ENCODE data around the gene VSTM4.

The VSTM4 gene, protein sequence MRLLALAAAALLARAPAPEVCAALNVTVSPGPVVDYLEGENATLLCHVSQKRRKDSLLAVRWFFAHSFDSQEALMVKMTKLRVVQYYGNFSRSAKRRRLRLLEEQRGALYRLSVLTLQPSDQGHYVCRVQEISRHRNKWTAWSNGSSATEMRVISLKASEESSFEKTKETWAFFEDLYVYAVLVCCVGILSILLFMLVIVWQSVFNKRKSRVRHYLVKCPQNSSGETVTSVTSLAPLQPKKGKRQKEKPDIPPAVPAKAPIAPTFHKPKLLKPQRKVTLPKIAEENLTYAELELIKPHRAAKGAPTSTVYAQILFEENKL

DNA sequence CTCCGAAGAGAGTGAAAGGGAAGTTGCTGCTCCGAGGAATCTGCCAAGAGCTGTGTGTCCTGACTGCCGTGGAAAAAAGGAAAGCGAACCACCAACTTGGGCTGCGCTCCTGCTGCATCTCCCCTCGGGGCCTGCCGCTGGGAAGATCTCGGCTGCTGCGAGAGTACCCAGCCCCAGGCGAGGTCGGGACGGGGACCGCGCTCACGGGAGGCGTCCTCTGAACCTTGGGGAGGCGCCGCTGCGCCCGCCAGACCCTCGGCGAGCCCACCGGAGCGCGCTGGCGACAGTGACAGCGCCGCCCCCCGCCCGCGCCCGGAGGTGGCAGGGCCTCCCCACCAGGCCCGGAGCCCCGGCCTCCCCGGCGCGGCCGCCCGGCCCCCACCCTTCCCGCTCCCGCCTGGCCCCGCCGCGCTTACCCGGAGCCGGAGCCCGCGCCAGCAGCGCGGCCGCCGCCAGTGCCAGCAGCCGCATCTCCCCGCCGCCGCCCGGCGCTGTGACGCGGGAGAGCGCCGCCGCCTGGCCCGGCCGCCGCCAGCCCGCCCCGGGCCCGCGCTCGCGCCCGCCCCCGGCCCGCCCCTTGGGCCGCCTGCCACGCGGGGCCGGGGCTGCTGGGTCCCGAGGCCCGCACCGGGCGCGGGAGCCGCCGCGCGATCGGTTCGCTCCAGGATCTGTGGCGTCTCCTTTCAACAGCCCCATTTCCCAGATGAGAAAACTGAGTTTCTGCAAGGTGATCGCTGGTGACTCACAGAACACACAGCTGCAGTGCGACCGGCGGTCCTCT lies at the start of gene VSTM4:
TSS of gene VSTM4 (minus strand) at position 508 of the 781 bp plus-strand sequence. CDS start at position 471, 37 bp downstream.
- no peak for DNase-seq

DNA sequence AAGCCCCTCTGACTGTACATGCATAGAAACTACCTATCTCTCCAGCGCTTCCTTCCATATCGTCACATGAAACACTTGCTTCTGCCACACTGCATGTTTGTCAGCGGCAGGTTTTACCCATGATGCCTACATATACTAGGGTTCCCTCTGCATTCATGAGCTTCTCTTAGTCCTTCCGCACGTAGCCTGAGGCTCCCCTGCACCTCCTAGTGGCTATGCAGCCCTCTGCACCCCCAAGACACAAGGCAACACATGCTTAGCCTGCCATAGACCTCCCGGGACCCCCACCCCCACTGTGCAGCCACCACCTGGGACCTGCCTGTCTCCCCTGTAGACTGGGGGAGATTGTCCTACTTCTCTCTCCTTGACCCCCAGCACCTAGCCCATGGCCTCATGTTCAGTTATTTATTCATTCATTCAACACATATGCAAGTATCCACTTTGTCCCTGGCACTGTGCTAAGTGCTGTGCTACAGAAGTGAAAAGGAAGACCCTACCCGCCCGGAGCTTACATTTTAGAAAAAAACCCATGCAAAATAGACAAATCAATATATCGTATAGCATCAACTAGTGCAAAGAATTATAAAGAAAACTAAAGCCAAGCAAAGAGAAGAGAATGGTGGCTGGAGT lies 49.4 kb upstream of the VSTM4 start:
- DNase-seq = no peak

- no peak for DNase-seq
These were observed 48.4 kb upstream of the VSTM4 start for GRCh38 chr10:49163741-49164140.

DNA sequence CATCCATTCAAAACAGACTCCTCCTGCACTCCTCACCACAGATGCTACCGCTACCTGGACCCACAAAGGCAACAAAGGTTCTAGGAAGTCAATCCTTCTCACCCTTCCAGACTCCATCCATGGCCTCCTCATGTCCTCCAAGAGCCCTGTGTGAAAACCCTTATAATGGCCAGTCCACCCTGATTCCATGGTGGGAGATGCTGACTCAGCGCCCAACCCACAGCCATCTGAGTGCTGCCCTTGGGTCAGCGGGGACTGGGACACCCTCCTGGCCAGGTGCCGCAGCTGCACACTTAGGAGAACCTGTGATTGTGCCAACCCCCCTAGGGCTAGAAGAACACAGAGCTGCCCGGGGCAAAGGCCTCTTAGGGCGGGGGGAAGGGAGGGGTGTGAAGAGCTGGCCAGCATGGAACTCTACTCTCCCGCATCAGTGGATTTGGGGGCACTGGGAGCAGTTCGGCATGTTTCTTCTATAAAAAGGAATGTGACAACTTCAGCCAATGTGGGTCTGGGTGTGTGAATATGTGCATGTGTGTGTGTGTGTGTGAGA lies 47.5 kb upstream of the VSTM4 start:
- no peak for DNase-seq

DNA sequence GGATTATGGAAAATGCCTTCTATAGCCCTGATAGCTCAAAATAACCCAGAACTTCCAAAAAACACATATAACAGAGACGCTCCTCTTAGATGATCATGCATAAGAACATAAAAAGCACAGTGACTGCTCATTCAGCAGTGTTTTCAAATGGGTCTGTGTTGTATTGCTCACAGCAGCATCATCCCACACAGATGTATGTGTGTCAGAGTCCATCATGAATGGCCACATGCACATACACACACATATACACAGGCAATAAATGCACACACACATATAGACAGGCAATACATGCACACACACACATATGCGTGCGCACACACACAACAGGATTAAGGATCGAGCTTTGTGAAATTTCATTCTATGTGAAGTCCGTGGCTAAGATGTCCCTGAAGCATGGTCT lies 46.7 kb upstream of the VSTM4 start:
- DNase-seq = no peak

DNA sequence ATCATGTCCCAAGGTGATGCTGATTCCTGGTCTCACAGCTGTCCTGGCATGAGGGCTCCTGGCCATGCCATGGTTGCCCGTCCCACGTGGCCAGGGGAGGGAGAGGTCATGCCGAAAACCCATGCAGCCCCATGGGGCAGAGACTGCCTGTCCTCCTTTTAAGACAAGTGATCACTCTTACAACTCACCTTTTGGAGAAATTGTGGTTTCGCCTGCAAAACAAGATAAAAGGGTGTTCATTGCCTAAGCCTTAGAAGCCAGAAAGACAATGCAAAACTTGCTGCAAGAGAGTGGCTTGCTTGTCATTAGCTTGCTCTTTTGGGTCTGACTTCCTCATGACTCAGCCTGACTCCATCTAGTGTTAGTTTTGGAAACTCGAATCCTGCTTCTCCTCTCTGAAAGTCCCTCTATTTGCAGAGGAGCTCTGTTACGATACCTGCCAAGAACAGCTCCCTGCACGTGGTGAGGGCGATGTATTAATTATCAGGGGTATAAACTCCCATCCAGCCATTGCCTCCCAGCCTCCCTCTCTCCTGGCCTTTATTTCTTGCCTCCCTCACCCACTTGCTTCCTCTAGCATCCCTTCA lies 46.2 kb upstream of the VSTM4 start:
- no peak for DNase-seq

DNA sequence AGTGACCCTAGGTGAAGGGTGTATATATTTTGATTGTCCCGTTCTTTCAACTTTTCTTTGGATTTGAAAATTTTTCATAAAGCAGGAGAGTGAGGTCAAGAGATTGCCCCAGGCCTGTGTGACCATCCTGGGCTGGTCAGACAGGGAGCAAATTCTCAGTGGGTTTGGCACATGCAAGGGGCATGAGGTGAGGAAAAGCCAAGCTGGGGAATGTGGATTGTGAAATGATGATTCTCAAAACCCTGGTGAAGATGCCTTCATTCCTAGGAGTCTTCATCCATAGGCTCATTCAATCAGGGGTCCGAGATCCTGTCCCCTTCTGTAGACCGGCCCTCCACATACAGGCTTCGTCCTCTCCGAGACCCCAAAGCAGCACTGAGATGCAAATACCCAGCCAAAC lies 45.5 kb upstream of the VSTM4 start:
- DNase-seq = no peak

DNA sequence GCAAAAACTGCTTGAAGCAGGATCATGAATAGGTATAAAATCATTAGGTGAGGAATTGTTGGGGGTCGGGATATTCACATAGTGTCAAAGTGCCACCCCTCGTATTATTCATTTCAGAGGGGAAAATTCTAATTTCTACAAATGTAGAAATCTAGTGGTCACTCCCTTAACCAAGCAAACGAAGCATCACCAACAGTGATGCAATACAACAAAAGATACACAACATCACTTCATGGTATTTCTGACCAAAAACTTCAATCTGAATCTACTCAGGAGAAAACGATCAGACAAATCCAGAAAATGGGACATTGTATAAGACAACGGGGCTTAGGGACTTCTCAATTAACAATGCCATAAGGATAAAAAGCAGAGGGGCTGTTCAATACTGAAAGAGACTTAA lies 44.8 kb upstream of the VSTM4 start:
- DNase-seq = no peak

DNA sequence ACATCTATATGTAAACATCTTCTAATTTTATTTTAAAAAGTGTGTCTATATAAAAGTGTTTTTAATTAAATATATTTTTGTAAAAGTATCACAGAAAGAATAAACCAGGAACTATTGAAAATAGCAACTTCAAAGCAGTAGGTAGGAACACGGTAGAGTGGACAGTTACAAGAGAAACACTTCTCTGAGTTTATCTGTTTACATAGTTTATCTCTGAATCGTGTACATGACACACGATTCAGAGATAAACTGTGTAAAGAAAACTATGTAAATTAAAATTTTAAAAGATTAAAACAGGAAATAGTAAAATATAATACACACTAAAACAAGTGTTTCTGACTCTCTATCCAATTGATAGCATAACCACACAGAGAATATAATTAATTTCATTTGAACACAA lies 43.6 kb upstream of the VSTM4 start:
- no peak for DNase-seq

DNA sequence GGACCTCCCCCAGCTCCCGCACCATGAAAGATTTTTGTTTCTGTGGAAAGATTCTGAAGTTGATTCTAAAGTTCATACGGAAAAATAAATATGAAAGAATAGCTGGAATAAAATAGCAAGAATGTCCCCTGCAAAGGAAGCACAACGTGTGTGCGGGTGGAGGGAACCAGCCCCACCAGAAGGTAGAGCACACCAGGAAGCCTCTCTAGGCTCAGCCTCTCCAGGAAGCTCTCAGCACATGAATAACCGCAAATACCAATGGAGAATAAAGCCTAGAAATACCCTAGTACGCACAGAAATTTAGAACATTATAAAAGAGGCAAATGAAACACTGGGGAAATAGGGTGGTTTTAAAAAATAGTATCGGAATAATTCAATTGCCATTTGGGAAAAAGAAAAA lies 43.1 kb upstream of the VSTM4 start:
- no peak for DNase-seq

DNA sequence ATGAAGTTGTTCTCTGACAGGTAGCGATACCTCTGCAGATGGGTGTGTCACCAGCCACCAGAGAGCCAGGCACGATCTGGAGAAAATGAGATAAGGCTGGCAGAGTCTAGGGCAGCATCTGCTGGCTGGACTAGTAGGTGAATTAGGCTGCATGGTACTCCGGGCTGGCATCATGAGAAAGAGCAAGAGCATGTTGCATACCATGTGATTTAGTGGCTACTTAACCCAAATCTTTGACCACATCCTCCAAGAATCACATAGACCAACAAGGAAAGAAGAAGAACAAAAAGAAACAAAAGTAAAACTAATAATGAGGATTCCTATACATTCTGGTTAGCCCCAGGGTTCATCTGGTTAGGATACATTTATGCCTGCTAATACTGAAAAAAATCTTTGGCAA lies 41.9 kb upstream of the VSTM4 start:
- DNase-seq = no peak

DNA sequence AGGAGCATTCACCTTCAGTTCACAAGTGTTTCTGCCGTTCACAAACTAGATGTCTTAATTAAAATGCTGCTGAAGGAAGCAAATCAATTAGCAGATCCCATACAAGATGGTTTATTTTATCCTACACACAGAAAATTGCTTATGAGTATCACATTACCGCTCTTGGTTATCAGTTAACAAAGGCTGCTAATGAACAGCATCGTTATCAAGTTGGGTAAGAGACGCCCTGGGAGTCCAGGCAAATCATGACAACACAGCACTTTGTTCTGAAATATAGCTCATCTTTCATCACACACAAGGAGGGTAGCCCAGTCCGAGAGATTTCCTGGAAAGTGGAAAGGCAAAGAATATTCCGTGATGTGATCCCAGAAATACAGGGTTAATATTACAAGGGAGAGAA lies 39.3 kb upstream of the VSTM4 start:
- DNase-seq = no peak

DNA sequence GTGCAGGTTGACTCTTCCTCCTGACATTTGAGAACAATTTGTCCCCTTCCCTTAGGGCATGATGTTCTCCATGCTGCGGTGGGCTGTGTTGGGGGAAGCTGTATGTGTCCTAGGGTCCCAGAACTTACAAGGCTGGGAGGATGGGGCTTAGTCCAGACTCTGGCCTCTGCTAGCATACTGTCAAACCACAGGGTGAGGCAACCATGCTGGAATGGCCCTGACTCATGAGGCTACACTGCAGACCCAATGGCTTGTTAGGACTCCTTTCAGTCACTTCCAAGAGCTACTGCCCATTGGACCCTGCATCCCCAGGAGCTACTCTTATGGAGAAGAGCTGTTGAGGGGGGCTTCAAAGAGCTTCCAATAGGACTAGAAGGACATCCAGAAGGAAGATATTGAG lies 38.6 kb upstream of the VSTM4 start:
- DNase-seq = no peak

DNA sequence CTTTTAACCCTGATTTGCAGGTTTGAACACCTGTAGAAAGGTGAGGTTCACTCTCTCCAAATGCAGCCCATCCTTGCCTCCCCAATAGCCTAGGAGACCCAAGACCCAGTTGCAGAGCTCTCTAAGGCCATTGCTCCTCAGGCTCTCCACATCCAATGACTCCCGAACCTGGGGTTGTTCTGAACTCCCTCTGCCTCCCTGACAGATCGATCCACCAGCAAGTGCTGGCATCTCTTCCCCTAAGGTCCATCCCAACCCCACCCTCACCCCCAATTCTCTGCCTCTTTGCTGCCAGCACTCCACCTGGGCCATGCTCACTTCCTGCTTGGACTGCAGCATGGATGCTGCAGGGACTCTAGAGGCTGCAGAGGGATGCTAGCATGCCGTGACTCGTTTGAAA lies 37.8 kb upstream of the VSTM4 start:
- DNase-seq = no peak

DNA sequence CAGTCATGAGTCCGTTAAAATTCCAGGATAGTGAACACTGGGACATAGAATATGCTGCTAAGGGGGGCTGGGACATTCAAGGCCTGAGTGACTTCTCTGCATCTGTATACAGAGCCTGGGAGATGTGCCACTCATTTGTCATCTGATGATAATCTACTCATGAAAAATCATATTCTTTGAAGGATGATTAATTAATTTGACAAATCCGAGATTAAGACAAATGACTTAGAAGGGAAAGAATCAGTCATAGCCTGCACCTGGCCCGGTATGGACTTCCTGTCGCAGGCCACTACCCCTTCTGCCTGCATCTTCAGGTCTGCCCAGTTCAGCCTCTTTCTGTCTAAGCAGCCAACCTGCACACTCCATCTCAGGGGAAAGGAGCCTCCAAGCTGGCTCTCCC lies 37.3 kb upstream of the VSTM4 start:
- DNase-seq = no peak

GRCh38 chr10:49152037-49152436 lies 36.7 kb upstream of the VSTM4 start:
- DNase-seq = no peak

GRCh38 chr10:49151481-49151880 lies 36.2 kb upstream of the VSTM4 start:
- no peak for DNase-seq

DNA sequence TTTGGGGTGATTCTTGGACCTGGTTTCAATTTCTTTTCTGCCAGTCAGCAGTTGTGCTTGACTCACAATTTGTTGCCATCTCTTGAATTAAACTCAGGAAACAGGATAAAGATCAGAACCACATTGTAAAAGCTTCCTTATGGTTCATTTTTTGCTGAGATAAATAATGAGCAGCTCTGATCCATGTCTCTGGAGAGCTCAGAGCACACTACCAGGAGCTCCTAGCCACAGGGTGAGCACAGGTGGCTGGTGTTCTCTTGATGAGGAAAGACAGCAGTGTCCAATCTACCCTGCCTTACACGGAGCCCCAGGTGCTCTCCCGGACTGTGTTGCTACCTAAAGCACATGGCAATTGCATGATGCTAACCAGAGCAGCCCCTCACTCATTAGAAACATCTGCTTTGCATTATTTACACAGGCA lies 35.7 kb upstream of the VSTM4 start:
- DNase-seq = no peak

- DNase-seq = no peak
These were observed 35.1 kb upstream of the VSTM4 start for GRCh38 chr10:49150426-49150825.

GRCh38 chr10:49149881-49150280 lies 34.6 kb upstream of the VSTM4 start:
- DNase-seq = no peak

DNA sequence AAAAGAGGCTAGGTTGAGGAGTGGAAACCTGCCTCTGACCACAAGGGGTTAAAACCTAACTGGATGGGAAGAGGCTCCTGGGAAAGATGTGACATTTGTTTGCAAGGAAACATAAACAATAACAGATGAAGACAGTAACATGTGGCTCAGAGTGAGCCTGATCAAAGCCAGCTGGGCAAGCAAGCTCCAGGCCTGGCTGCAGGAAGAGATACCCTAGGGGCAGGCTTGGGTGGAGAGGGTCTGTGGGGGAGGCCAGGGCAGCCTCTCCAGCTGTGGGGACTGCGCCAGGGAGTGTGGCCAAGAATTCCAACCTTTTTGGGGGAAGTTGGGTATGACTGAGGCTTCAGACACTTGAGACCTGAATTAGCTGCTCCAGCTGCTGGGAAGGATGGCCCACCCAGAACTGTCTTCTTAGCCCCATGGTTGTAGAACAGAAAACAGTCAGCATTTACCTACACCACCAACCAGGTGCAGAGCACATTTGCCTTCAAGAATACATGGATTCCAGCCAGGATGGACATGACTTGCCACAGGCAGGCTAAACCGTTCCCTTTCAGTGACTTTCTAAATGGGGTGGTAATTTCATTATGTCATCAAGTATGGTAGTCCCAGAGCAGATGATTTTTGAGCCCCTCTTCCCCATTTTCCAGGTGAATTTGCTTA lies 28.9 kb upstream of the VSTM4 start:
- no peak for DNase-seq

DNA sequence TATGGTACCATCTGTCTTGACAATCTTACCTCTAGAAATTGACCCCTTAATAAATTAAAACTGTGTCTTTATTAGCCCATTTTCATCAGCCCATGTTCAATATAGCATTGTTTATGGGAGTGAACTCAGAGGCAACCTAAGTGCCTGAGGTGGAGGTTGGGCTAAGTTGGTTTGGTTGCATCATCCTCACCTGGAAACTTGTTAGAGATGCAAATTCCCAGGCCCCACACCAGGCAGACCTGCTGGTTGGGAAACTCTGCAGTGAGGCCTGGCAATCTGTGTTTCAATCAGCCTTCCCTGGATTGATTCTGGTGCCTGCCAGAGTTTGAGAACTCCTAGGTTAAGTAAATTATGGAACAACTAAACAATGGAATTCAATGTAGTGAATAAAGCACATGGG lies 27.9 kb upstream of the VSTM4 start:
- DNase-seq = no peak
